BE2C (cell line): ENCODE measurements around the gene SERBP1.

Source experiments
- DNase-seq: peaks from one replicate; pipeline ENCODE4 v3.0.0-alpha.2; 2020
- H3K27me3 ChIP-seq: fragments of 250-450 bp; sonication (Bioruptor Pico); 2 replicates; pipeline ENCODE4 v1.5.1; 2020; ENCODE audit warnings: mild to moderate bottlenecking
- H3K36me3 ChIP-seq: fragments of 250-450 bp; sonication (Bioruptor Pico); 2 replicates; pipeline ENCODE4 v1.5.1; 2020; ENCODE audit warnings: mild to moderate bottlenecking
- H3K4me1 ChIP-seq: fragments of 250-450 bp; sonication (Bioruptor Pico); 2 replicates; pipeline ENCODE4 v1.5.1; 2020
- H3K4me3 ChIP-seq: 2 replicates; pipeline ENCODE4 v1.5.1; 2011; ENCODE audit warnings: low read depth, low read length
- H3K9me3 ChIP-seq: fragments of 250-450 bp; sonication (Bioruptor Pico); 2 replicates; pipeline ENCODE4 v1.5.1; 2020
- CTCF ChIP-seq: IDR thresholded peaks from 2 replicates; pipeline ENCODE4 v1.5.1; 2012; ENCODE audit warnings: mild to moderate bottlenecking, low read depth, low read length

SERBP1 gene

GRCh38 chr1:67460676-67461500 is 30.7 kb upstream of the SERBP1 start:
- no peak for DNase-seq
- Histone ChIP-seq H3K4me1 (no peaks in the 10 kb centered on the region), H3K9me3 (no peaks in the 10 kb centered on the region), H3K27me3 (no peaks in the 10 kb centered on the region), H3K4me3 (no peak overlapping the region), H3K36me3 (no peaks in the 10 kb centered on the region)
- TF ChIP-seq CTCF = no peak

DNA sequence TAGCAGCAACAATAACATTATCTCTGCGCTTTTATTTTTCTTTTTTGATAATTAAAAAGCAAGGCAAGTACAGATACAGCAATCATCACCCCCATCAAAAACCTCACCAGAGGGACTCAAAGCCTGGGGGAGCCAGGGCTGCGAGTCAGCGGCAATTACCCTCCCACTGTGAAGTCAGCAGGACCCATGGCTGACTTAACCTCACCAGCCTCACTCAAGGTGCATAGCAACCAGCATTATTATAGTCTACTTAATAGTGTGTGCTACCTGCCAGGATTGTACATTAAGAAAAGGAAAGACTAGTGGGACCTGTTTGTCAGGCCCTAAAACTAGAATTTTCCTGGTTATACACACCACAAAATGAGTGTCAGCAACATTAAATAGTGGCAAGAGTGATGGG is 28.9 kb upstream of the SERBP1 start:
- H3K4me1 ChIP-seq = no peaks in the 10 kb centered on the region

DNA sequence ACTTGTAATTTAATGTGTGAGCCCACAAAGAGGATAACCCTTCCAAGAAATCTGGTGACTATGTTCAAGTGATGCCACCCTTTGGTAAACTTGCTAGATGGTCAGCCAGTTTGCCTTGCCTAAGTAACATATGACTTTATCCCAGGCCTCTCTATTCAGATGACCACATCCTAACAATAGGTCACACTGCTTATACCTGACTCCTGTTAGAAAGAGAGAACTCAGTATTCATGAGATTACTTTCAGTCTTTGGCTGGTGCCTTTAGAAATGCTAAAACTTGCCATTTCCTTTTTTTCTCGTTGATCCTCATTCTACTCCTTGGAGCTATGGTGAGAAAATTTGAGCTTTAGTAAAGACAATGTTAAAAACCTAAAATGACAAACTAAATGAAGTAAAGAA is 28.5 kb upstream of the SERBP1 start:
- TF ChIP-seq CTCF = no peak
- H3K27me3 ChIP-seq = no peaks in the 10 kb centered on the region
- no peak overlapping the region for H3K4me3 ChIP-seq
- no peaks in the 10 kb centered on the region for H3K36me3 ChIP-seq
- DNase-seq = no peak
- no peaks in the 10 kb centered on the region for H3K9me3 ChIP-seq
- no peaks in the 10 kb centered on the region for H3K4me1 ChIP-seq

More for the DNA sequence above, 28.9 kb upstream of the SERBP1 start:
- Histone ChIP-seq H3K4me3 (no peak overlapping the region), H3K9me3 (no peaks in the 10 kb centered on the region), H3K36me3 (no peaks in the 10 kb centered on the region), H3K27me3 (no peaks in the 10 kb centered on the region)
- DNase-seq = no peak
- no peak for TF ChIP-seq CTCF

DNA sequence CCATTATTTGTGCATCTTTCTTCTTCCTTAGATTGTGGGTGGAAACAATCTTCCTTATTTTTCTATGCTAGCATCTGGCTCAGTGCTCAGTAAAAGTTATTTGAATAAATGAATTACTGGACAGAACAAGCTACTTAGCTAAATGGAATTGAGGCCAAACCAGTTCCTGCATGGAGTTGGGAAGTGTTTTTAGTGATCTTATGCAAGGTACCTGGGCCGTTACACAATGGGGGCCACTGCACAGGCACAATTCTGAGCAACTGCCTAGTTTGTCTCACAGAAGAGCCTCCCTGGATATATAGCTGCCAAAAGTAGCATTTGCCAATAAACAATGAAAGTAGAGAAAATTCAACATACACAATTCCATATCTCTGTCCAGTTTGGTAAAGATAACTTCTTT is 27.0 kb upstream of the SERBP1 start:
- TF ChIP-seq CTCF = no peak
- no peaks in the 10 kb centered on the region for H3K9me3 ChIP-seq

DNA sequence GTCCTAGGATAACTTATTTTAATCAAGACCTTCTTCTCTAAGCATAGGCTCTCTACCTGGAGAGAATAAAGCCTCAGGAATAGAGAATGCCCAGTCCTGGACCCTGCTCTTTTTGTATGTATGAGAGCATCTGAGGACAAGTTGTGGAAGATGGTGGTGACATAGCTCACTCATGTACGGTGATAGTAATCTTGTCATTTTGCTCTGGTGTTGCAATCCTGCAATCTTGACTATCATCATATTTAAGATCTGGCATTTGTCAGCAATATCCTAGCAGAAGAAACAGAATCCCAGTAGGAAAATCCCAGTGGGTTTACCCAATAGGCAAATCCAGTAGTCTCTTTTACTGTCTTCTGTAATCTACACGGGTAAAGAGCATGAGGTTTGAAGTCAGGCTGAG is 21.6 kb upstream of the SERBP1 start:
- H3K36me3 ChIP-seq = no peaks in the 10 kb centered on the region
- no peak for DNase-seq
- H3K9me3 ChIP-seq = no peaks in the 10 kb centered on the region
- H3K4me3 ChIP-seq = no peak overlapping the region
- no peak for TF ChIP-seq CTCF
- H3K4me1 ChIP-seq = no peaks in the 10 kb centered on the region
- H3K27me3 ChIP-seq = no peaks in the 10 kb centered on the region

More for the DNA sequence above, 27.0 kb upstream of the SERBP1 start:
- Histone ChIP-seq H3K4me1 (no peaks in the 10 kb centered on the region), H3K4me3 (no peak overlapping the region), H3K27me3 (no peaks in the 10 kb centered on the region), H3K36me3 (no peaks in the 10 kb centered on the region)
- DNase-seq = no peak

DNA sequence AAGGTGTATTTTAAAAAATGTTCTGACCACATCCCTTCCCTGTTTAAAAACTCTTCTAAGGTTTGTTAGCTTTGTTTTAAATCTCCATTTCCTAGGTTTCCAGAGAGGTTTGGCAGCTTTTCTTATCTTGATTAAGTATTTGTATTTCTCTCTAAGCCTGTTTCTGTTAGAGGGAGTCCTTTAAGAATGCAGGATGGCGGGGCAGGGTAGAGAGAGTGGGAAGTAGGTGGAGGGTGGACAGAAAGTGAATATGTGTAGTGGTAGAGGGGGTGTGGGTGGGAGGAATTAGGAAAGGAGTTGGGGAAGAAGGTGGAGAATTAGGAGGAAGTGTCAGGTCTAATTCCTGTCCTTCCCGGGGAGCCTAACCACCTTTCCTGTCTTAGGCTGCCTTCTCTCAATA is 21.2 kb upstream of the SERBP1 start:
- TF ChIP-seq CTCF = no peak
- no peaks in the 10 kb centered on the region for H3K36me3 ChIP-seq
- no peaks in the 10 kb centered on the region for H3K4me1 ChIP-seq
- no peak overlapping the region for H3K4me3 ChIP-seq
- no peaks in the 10 kb centered on the region for H3K27me3 ChIP-seq
- no peak for DNase-seq
- no peaks in the 10 kb centered on the region for H3K9me3 ChIP-seq
